Hippocampal formation (tissue), 2 donors: Measurements from ENCODE around the gene NMNAT3.

Experiments
- DNase-seq, 2 donors: peaks; one replicate each; lab custom pipeline; 2025; lab: John Stamatoyannopoulos, UW

Gene NMNAT3

GRCh38 chr3:139521144-139521543 is 156.6 kb downstream of the NMNAT3 start:
- no peak for DNase-seq

GRCh38 chr3:139519998-139520737 is 157.6 kb downstream of the NMNAT3 start:
- peak in 1 of 2 donors; percentile 18 for DNase-seq

- no peak for DNase-seq
Measured at GRCh38 chr3:139518926-139519842, 158.6 kb downstream of the NMNAT3 start.

- DNase-seq: no peak
Measured at GRCh38 chr3:139518306-139518705, 159.5 kb downstream of the NMNAT3 start.

- no peak for DNase-seq
Measured at GRCh38 chr3:139517321-139518065, 160.3 kb downstream of the NMNAT3 start.

- no peak for DNase-seq
Measured at GRCh38 chr3:139514741-139515140, 163.0 kb downstream of the NMNAT3 start.
